Keratinocyte (primary cell): ENCODE data around the gene METTL26. TPM values are rescaled to one million over a fixed set of nuclear protein-coding genes. Genes with fewer than 3 reads are reported as not detected.
A peak's percentile ranks its signal among the peaks of the same experiment; 100 is the strongest.

Experiments used
- DNase-seq: peaks from one replicate; pipeline ENCODE4 v3.0.0-alpha.2; 2011; ENCODE audit warnings: low read depth, missing footprints, low spot score
- FAIRE-seq: peaks from 2 replicates; lab custom pipeline; 2011; peaks lifted over from hg19 to GRCh38; lab: Jason Lieb, UNC
- H2AFZ ChIP-seq: 2 replicates; pipeline ENCODE4 v1.6.0; 2012; ENCODE audit warnings: low read length, control low read depth, inconsistent platforms; ENCODE audit not compliant: control insufficient read depth
- H3K27ac ChIP-seq: 2 replicates; pipeline ENCODE4 v1.5.1; 2011; ENCODE audit warnings: low read length; ENCODE audit not compliant: control insufficient read depth, insufficient read depth
- H3K27me3 ChIP-seq: 3 replicates; pipeline ENCODE4 v1.6.0; 2011; ENCODE audit warnings: low read length; ENCODE audit not compliant: control insufficient read depth, insufficient read depth; ENCODE audit errors: extremely low read depth
- H3K36me3 ChIP-seq, 2 experiments: 2 replicates in 1 of 2; 3 replicates in 1 of 2; pipeline ENCODE4 v1.5.1; 2011; ENCODE audit warnings: low read length in 2 of 2, mild to moderate bottlenecking in 1 of 2; ENCODE audit not compliant: control insufficient read depth in 2 of 2, insufficient read depth in 2 of 2; ENCODE audit errors: extremely low read depth in 1 of 2
- H3K4me1 ChIP-seq: 3 replicates; pipeline ENCODE4 v1.5.1; 2011; ENCODE audit warnings: low read length; ENCODE audit not compliant: control insufficient read depth, insufficient read depth; ENCODE audit errors: extremely low read depth
- H3K4me2 ChIP-seq: 3 replicates; pipeline ENCODE4 v1.6.0; 2011; ENCODE audit warnings: low read depth, low read length; ENCODE audit not compliant: control insufficient read depth, insufficient read depth; ENCODE audit errors: extremely low read depth
- H3K4me3 ChIP-seq, 3 experiments: fragments of 200-600 bp in 1 of 3; sonication (generic) in 1 of 3; 2 replicates in 2 of 3; 3 replicates in 1 of 3; pipeline ENCODE4 v1.5.1; 2011 to 2016; ENCODE audit warnings: low read length in 3 of 3, mild to moderate bottlenecking in 3 of 3, control low read depth in 2 of 3, inconsistent platforms in 1 of 3, low read depth in 1 of 3, mixed read lengths in 1 of 3, mixed run types in 1 of 3, moderate library complexity in 1 of 3; ENCODE audit not compliant: control insufficient read depth in 2 of 3, insufficient read depth in 2 of 3; ENCODE audit errors: extremely low read depth in 1 of 3
- H3K79me2 ChIP-seq: 2 replicates; pipeline ENCODE4 v1.6.0; 2012; ENCODE audit warnings: low read length; ENCODE audit not compliant: control insufficient read depth, insufficient read depth
- H3K9ac ChIP-seq: 3 replicates; pipeline ENCODE4 v1.6.0; 2011; ENCODE audit warnings: low read length; ENCODE audit not compliant: control insufficient read depth, insufficient read depth; ENCODE audit errors: extremely low read depth
- H3K9me1 ChIP-seq: 3 replicates; pipeline ENCODE4 v1.6.0; 2011; ENCODE audit warnings: low read length; ENCODE audit not compliant: control insufficient read depth, insufficient read depth; ENCODE audit errors: extremely low read depth
- H3K9me3 ChIP-seq: 2 replicates; pipeline ENCODE4 v1.5.1; 2012; ENCODE audit warnings: low read depth, low read length; ENCODE audit not compliant: control insufficient read depth
- H4K20me1 ChIP-seq: 3 replicates; pipeline ENCODE4 v1.6.0; 2011; ENCODE audit warnings: low read length; ENCODE audit not compliant: control insufficient read depth, insufficient read depth; ENCODE audit errors: extremely low read depth
- CTCF ChIP-seq, 3 experiments: IDR thresholded peaks in 1 of 3; conservative IDR thresholded peaks in 1 of 3; optimal IDR thresholded peaks in 1 of 3; 2 replicates in 2 of 3; 3 replicates in 1 of 3; pipeline versions ENCODE3 to v1.5.1; 2011; ENCODE audit warnings: low read length in 3 of 3, mild to moderate bottlenecking in 3 of 3, moderate library complexity in 2 of 3, control low read depth in 1 of 3, inconsistent platforms in 1 of 3; ENCODE audit not compliant: insufficient read depth in 2 of 3; ENCODE audit errors: extremely low read depth in 1 of 3
- EZH2 ChIP-seq: IDR thresholded peaks from one replicate; pipeline ENCODE4 v1.6.1; 2012; ENCODE audit warnings: inconsistent platforms, mild to moderate bottlenecking, low read length, moderate library complexity
- dilution Hi-C: fragments of 300-500 bp; cut with MboI; formaldehyde crosslinking; loops from one replicate; pipeline ENCODE4 v1.7.0; 2020; ENCODE audit warnings: low sequenced_read_pairs; ENCODE audit not compliant: extremely low pct_ligation_motif_present
- polyA plus RNA-seq, 5 experiments: library from polyadenylated mRNA; depleted of rRNA in 3 of 5; stranded (reverse) in 3 of 5; stranded (forward) in 1 of 5; unstranded in 1 of 5; fragments of >200 nt; gene quantifications; 1 replicate in 1 of 5; 2 replicates in 3 of 5; 3 replicates in 1 of 5; pipeline versions ENCODE4 v1.2.1 to v1.2.3, GENCODE V29; 2011 to 2012; ENCODE audit warnings: missing spikeins in 2 of 5, low read depth in 1 of 5, low replicate concordance in 1 of 5

METTL26 gene
- polyA plus RNA-seq, 1 donor (not counting 4 experiments of a cell fraction or from before 2014, with no cell fraction given): 46.9 TPM

GRCh38 chr16:680967-681745, 45.1 kb upstream of the METTL26 start:
- peaks cover 10 to 29% of the 10 kb centered on the region in 2 experiments for H3K36me3 ChIP-seq
- dilution Hi-C loops: no loop called here
- H3K4me3 ChIP-seq: peak overlapping the region; percentile 56 to 89 (median 88)
- H3K9me3 ChIP-seq: no peaks in the 10 kb centered on the region
- H3K79me2 ChIP-seq: peaks cover 37% of the 10 kb centered on the region
- peak overlapping the region; percentile 86 for H3K4me2 ChIP-seq
- H3K27ac ChIP-seq: peak overlapping the region; percentile 64
- peaks cover 45% of the 10 kb centered on the region for H3K4me1 ChIP-seq
- DNase-seq (no peak), FAIRE-seq (no peak)
- H3K9ac ChIP-seq: peak overlapping the region; percentile 82
- TF ChIP-seq EZH2: no peak
- peak in 1 of 3 experiments; percentile 39 for TF ChIP-seq CTCF (optimal IDR thresholded peaks at IDR 0.05 in 1 of 3, IDR thresholded peaks at IDR 0.05 in 1 of 3, conservative IDR thresholded peaks at IDR 0.05 in 1 of 3; ENCODE audit: extremely low read depth in 1 of 3, insufficient read depth in 2 of 3, low read length in 3 of 3)
- peaks cover 16% of the 10 kb centered on the region for H4K20me1 ChIP-seq
- no peak overlapping the region for H2AFZ ChIP-seq
- no peaks in the 10 kb centered on the region for H3K9me1 ChIP-seq
- H3K27me3 ChIP-seq: no peaks in the 10 kb centered on the region

GRCh38 chr16:680625-680945, 44.5 kb upstream of the METTL26 start:
- FAIRE-seq: no peak
- H3K27ac ChIP-seq: peak overlapping the region; percentile 64

More at GRCh38 chr16:680625-680945, 44.5 kb upstream of the METTL26 start:
- H3K9me3 ChIP-seq: no peaks in the 10 kb centered on the region
- peaks cover 10 to 27% of the 10 kb centered on the region in 2 experiments for H3K36me3 ChIP-seq
- no peaks in the 10 kb centered on the region for H3K9me1 ChIP-seq
- H2AFZ ChIP-seq: no peak overlapping the region
- H3K9ac ChIP-seq: peak overlapping the region; percentile 82
- H3K4me1 ChIP-seq: peaks cover 47% of the 10 kb centered on the region
- H4K20me1 ChIP-seq: peaks cover 16% of the 10 kb centered on the region
- no peak for DNase-seq
- dilution Hi-C loops: no loop called here
- H3K79me2 ChIP-seq: peaks cover 37% of the 10 kb centered on the region
- H3K4me2 ChIP-seq: peak overlapping the region; percentile 86
- no peak for TF ChIP-seq EZH2
- TF ChIP-seq CTCF (optimal IDR thresholded peaks at IDR 0.05 in 1 of 3, IDR thresholded peaks at IDR 0.05 in 1 of 3, conservative IDR thresholded peaks at IDR 0.05 in 1 of 3; ENCODE audit: extremely low read depth in 1 of 3, insufficient read depth in 2 of 3, low read length in 3 of 3): no peak
- H3K27me3 ChIP-seq: no peaks in the 10 kb centered on the region
- H3K4me3 ChIP-seq: peak overlapping the region; percentile 56 to 89 (median 88)
